ENCODE results near the gene SPEF1. TPM values are rescaled to one million over a fixed set of nuclear protein-coding genes. Genes with fewer than 3 reads are reported as not detected.

SPEF1 gene
- total and polyA plus RNA-seq, 2 of the 13 experiments (the other 11 are each of a cell fraction or from before 2014, with no cell fraction given) = 0.11 to 0.27 TPM

DNA sequence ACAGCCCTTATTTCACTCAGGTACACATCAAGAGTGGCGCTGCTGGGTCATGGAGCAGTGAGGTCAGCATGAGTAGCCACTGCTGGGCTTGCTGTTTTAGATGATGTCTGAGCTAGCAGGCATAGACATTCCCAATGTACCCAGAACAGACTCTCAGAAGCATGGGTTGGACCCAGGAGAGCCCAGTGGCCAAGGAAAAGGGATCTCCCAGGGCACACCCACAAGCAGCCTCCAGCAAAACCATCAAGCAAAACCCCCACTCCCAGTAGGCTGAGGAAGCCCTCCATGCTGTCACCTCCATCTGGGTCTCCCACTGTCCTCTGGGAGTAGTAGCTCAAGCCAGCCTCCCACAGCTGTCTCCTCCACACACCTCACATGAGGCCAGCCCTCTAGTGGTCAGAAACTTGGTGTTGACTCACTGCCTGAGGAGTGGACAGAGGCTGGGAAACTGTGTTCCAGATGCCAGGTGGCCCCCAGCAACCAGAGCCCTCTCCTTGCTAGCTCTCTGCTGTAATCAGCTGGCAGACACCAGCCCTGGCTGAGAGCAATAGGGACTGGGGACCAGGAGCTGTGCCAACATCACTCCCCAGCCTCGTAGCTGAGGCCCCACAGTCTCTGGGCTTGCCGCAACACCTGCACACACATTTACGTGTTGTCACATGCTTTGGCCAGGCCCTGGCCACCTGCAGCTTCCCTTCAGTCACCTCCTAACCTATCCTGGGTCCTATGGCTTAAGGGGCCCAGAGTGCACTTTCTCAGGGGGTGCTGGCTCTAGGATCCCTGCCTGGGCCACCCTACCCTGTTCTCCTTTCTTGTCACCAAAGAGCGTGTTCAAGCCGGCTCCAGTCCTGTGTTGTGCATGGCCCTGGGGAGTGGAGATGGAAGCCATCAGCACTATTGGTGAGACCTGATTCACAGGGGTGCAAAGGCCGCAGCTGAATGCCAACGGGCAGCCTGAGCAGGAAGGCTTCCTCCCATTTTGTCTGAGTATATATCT, 37.2 kb upstream of the SPEF1 start (continued):
- TF ChIP-seq, protein P1, sequence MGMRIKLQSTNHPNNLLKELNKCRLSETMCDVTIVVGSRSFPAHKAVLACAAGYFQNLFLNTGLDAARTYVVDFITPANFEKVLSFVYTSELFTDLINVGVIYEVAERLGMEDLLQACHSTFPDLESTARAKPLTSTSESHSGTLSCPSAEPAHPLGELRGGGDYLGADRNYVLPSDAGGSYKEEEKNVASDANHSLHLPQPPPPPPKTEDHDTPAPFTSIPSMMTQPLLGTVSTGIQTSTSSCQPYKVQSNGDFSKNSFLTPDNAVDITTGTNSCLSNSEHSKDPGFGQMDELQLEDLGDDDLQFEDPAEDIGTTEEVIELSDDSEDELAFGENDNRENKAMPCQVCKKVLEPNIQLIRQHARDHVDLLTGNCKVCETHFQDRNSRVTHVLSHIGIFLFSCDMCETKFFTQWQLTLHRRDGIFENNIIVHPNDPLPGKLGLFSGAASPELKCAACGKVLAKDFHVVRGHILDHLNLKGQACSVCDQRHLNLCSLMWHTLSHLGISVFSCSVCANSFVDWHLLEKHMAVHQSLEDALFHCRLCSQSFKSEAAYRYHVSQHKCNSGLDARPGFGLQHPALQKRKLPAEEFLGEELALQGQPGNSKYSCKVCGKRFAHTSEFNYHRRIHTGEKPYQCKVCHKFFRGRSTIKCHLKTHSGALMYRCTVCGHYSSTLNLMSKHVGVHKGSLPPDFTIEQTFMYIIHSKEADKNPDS (CRISPR knock-in tag; IDR thresholded peaks at IDR 0.05) = no peak
- TF ChIP-seq THYN1 (CRISPR knock-in tag; IDR thresholded peaks at IDR 0.05; ENCODE audit: borderline replicate concordance, low read depth) (no peak; the same call in 1 of the 2 replicates), ZC3H13 (CRISPR knock-in tag; IDR thresholded peaks at IDR 0.05) (0 out of 2 replicates have a peak, but pooled peaks have one; percentile 46), POLR2G (IDR thresholded peaks at IDR 0.05; ENCODE audit: low read depth, low read length) (0 out of 2 replicates have a peak, but pooled peaks have one; percentile 42), HNRNPK (IDR thresholded peaks at IDR 0.05; ENCODE audit: low read depth, low read length, poor library complexity, severe bottlenecking) (no peak), ZBTB21 (CRISPR knock-in tag; IDR thresholded peaks at IDR 0.05) (peak; percentile 33; the same call in 1 of the 2 replicates), ZNF329 (CRISPR knock-in tag; IDR thresholded peaks at IDR 0.05; ENCODE audit: low read depth) (no peak), RARA (CRISPR knock-in tag; IDR thresholded peaks at IDR 0.05) (peak; percentile 55)
- TF ChIP-seq, protein P2, sequence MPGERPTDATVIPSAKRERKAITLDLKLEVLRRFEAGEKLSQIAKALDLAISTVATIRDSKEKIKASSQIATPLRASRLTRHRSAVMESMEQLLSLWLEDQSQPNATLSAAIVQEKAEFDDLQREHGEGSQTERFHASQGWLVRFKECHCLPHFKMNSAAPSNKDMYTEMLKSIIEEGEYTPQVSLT (CRISPR knock-in tag; IDR thresholded peaks at IDR 0.05; ENCODE audit: borderline replicate concordance, low read depth) = no peak
- TF ChIP-seq, protein P3, sequence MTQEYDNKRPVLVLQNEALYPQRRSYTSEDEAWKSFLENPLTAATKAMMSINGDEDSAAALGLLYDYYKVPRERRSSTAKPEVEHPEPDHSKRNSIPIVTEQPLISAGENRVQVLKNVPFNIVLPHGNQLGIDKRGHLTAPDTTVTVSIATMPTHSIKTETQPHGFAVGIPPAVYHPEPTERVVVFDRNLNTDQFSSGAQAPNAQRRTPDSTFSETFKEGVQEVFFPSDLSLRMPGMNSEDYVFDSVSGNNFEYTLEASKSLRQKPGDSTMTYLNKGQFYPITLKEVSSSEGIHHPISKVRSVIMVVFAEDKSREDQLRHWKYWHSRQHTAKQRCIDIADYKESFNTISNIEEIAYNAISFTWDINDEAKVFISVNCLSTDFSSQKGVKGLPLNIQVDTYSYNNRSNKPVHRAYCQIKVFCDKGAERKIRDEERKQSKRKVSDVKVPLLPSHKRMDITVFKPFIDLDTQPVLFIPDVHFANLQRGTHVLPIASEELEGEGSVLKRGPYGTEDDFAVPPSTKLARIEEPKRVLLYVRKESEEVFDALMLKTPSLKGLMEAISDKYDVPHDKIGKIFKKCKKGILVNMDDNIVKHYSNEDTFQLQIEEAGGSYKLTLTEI (CRISPR knock-in tag; conservative IDR thresholded peaks at IDR 0.05) = no peak
- TF ChIP-seq, protein P4, sequence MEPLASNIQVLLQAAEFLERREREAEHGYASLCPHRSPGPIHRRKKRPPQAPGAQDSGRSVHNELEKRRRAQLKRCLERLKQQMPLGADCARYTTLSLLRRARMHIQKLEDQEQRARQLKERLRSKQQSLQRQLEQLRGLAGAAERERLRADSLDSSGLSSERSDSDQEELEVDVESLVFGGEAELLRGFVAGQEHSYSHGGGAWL (CRISPR knock-in tag; IDR thresholded peaks at IDR 0.05) = peak; percentile 68; the same call in 1 of the 2 replicates
- TF ChIP-seq, protein P5, sequence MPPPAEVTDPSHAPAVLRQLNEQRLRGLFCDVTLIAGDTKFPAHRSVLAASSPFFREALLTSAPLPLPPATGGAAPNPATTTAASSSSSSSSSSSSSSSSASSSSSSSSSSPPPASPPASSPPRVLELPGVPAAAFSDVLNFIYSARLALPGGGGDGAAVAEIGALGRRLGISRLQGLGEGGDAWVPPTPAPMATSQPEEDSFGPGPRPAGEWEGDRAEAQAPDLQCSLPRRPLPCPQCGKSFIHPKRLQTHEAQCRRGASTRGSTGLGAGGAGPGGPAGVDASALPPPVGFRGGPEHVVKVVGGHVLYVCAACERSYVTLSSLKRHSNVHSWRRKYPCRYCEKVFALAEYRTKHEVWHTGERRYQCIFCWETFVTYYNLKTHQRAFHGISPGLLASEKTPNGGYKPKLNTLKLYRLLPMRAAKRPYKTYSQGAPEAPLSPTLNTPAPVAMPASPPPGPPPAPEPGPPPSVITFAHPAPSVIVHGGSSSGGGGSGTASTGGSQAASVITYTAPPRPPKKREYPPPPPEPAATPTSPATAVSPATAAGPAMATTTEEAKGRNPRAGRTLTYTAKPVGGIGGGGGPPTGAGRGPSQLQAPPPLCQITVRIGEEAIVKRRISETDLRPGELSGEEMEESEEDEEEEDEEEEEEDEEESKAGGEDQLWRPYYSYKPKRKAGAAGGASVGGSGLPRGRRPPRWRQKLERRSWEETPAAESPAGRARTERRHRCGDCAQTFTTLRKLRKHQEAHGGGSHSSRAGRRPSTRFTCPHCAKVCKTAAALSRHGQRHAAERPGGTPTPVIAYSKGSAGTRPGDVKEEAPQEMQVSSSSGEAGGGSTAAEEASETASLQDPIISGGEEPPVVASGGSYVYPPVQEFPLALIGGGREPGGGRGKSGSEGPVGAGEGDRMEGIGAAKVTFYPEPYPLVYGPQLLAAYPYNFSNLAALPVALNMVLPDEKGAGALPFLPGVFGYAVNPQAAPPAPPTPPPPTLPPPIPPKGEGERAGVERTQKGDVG (CRISPR knock-in tag; IDR thresholded peaks at IDR 0.05; ENCODE audit: borderline replicate concordance) = peak; percentile 96
- TF ChIP-seq, protein P6, sequence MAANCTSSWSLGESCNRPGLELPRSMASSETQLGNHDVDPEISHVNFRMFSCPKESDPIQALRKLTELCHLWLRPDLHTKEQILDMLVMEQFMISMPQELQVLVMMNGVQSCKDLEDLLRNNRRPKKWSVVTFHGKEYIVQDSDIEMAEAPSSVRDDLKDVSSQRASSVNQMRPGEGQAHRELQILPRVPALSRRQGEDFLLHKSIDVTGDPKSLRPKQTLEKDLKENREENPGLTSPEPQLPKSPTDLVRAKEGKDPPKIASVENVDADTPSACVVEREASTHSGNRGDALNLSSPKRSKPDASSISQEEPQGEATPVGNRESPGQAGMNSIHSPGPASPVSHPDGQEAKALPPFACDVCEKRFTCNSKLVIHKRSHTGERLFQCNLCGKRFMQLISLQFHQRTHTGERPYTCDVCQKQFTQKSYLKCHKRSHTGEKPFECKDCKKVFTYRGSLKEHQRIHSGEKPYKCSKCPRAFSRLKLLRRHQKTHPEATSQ (CRISPR knock-in tag; IDR thresholded peaks at IDR 0.05; ENCODE audit: borderline replicate concordance) = peak; percentile 77; the same call in 1 of the 2 replicates
